MM.1S (cell line): ENCODE results near the gene MTO1.

Experiments
- EZH2 ChIP-seq: fragments of 300-600 bp; sonication (generic); optimal IDR thresholded peaks from 2 replicates; pipeline ENCODE3; 2017; ENCODE audit warnings: low read depth, mild to moderate bottlenecking, antibody characterized with exemption, low read length, mixed read lengths
- EZH2phosphoT487 ChIP-seq: fragments of 300-600 bp; sonication (generic); IDR thresholded peaks from 2 replicates; pipeline ENCODE4 v1.6.1; 2018; ENCODE audit warnings: antibody characterized with exemption, low read length
- TF ChIP-seq, protein P1 (sequence below): fragments of 300-600 bp; sonication (generic); IDR thresholded peaks from 2 replicates; pipeline ENCODE4 v1.5.1; 2016; ENCODE audit warnings: antibody characterized with exemption, low read length, mixed read lengths

DNA sequence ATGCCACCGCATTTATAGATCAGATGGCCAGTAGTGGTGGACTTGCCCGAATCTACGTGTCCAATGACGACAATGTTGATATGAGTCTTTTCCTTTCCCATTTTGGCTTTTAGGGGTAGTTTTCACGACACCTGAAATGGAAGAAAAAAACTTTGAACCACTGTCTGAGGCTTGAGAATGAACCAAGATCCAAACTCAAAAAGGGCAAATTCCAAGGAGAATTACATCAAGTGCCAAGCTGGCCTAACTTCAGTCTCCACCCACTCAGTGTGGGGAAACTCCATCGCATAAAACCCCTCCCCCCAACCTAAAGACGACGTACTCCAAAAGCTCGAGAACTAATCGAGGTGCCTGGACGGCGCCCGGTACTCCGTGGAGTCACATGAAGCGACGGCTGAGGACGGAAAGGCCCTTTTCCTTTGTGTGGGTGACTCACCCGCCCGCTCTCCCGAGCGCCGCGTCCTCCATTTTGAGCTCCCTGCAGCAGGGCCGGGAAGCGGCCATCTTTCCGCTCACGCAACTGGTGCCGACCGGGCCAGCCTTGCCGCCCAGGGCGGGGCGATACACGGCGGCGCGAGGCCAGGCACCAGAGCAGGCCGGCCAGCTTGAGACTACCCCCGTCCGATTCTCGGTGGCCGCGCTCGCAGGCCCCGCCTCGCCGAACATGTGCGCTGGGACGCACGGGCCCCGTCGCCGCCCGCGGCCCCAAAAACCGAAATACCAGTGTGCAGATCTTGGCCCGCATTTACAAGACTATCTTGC is 58.6 kb downstream of the MTO1 start:
- no peak for TF ChIP-seq EZH2
- TF ChIP-seq, protein P1, sequence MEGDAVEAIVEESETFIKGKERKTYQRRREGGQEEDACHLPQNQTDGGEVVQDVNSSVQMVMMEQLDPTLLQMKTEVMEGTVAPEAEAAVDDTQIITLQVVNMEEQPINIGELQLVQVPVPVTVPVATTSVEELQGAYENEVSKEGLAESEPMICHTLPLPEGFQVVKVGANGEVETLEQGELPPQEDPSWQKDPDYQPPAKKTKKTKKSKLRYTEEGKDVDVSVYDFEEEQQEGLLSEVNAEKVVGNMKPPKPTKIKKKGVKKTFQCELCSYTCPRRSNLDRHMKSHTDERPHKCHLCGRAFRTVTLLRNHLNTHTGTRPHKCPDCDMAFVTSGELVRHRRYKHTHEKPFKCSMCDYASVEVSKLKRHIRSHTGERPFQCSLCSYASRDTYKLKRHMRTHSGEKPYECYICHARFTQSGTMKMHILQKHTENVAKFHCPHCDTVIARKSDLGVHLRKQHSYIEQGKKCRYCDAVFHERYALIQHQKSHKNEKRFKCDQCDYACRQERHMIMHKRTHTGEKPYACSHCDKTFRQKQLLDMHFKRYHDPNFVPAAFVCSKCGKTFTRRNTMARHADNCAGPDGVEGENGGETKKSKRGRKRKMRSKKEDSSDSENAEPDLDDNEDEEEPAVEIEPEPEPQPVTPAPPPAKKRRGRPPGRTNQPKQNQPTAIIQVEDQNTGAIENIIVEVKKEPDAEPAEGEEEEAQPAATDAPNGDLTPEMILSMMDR: no peak
- no peak for TF ChIP-seq EZH2phosphoT487
